AG04450 (cell line): Measurements from ENCODE around the gene CDON. TPM values are rescaled to one million over a fixed set of nuclear protein-coding genes. Genes with fewer than 3 reads are reported as not detected.
"Not testable (repeated sequence)": the region's sequence is repeated elsewhere in the genome, so short reads cannot be mapped to it uniquely, and the experiment has no call there.

Experiments
- CTCF ChIA-PET: fragments of 300-600, 350-600 bp; formaldehyde crosslinking; extraction: SDS; loops from one replicate; lab custom pipeline; 2022; ENCODE audit warnings: antibody characterized with exemption, inconsistent platforms; lab: Charles Lee
- POLR2A ChIA-PET: fragments of 350-600 bp; formaldehyde crosslinking; extraction: SDS; loops from one replicate; lab custom pipeline; 2021; ENCODE audit warnings: antibody characterized with exemption, inconsistent platforms; lab: Yijun Ruan, JAX
- DNase-seq: peaks from one replicate; pipeline ENCODE4 v3.0.0-alpha.2; 2011; ENCODE audit warnings: low read depth, low spot score
- H3K27ac ChIP-seq: one replicate; pipeline ENCODE4 v1.5.1; 2012; ENCODE audit warnings: low read depth, low read length, control low read depth
- H3K27me3 ChIP-seq: one replicate; pipeline ENCODE4 v1.6.0; 2012; ENCODE audit warnings: low read length; ENCODE audit not compliant: control insufficient read depth, insufficient read depth
- H3K4me3 ChIP-seq: 2 replicates; pipeline ENCODE4 v1.5.1; 2011; ENCODE audit warnings: mild to moderate bottlenecking, low read depth, low read length, control low read depth
- H3K9me3 ChIP-seq: 2 replicates; pipeline ENCODE4 v1.5.1; 2012; ENCODE audit warnings: low read length; ENCODE audit not compliant: control insufficient read depth, insufficient read depth
- polyA plus RNA-seq: library from polyadenylated mRNA; depleted of rRNA; stranded (reverse); fragments of >200 nt; gene quantifications from 2 replicates; pipeline ENCODE4 v1.2.3, GENCODE V29; 2011; rRNA removed
- TF ChIP-seq, protein P1 (sequence below): IDR thresholded peaks from 2 replicates; pipeline ENCODE4 v1.5.1; 2011; ENCODE audit warnings: low read depth, low read length, control low read depth, inconsistent platforms

Gene CDON
- polyA plus RNA-seq, 1 experiment = 4.0 TPM

DNA sequence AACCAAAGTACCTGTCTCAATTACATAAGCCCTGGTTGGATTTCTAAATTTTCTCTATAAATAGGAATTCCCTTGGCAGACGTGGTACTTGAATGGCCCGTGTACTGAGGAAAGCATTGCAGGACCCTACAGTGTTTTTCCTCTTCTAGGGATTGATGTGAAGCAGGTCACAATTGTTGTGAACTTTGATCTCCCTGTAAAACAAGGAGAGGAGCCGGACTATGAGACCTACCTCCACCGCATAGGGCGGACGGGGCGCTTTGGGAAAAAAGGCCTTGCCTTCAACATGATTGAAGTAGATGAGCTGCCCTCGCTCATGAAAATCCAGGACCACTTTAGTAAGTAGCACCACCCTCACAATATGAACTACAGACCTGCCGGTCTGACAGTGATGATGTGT, 141.6 kb downstream of the CDON start:
- Histone ChIP-seq H3K27me3 (peaks cover 40% of the 10 kb centered on the region), H3K4me3 (no peak overlapping the region), H3K27ac (no peak overlapping the region), H3K9me3 (no peaks in the 10 kb centered on the region)
- TF ChIP-seq, protein P1, sequence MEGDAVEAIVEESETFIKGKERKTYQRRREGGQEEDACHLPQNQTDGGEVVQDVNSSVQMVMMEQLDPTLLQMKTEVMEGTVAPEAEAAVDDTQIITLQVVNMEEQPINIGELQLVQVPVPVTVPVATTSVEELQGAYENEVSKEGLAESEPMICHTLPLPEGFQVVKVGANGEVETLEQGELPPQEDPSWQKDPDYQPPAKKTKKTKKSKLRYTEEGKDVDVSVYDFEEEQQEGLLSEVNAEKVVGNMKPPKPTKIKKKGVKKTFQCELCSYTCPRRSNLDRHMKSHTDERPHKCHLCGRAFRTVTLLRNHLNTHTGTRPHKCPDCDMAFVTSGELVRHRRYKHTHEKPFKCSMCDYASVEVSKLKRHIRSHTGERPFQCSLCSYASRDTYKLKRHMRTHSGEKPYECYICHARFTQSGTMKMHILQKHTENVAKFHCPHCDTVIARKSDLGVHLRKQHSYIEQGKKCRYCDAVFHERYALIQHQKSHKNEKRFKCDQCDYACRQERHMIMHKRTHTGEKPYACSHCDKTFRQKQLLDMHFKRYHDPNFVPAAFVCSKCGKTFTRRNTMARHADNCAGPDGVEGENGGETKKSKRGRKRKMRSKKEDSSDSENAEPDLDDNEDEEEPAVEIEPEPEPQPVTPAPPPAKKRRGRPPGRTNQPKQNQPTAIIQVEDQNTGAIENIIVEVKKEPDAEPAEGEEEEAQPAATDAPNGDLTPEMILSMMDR = no peak
- ChIA-PET CTCF (interaction anchor here (0.8 to 5.6 kb wide), 4 partner anchors 11 to 278 kb away, joined by 3 to 166 read pairs (median 8); no protein-coding TSS in a partner anchor), POLR2A (no interaction called here)
- no peak for DNase-seq

DNA sequence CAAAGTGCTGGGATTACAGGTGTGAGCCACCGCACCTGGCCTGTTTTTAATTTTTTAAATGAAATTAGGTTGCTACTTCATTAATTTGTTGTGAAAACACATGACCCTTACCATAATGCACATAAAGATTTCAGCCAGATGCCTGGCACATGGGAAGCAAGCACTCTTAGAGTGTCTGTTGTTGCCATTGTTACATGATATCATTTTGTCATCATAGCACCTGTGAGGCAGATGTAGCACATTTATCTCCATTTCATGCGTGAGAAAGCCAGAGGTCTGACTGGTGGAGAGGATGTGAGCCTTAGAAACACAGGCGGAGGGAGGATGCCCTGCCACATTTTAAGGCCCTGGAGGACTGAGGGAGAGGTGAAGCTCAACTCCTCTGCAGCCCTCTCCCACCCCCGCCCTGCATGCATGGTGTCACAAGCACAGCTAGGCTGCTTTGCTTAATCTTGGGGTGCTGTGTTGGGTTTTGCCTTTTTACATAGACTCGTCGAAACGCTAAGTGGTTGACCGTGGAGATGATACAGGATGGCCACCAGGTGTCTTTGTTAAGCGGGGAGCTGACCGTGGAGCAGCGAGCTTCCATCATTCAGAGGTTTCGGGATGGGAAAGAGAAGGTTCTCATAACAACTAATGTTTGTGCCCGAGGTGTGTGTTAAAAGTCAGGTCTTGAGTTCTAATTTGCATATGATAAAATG, 144.4 kb downstream of the CDON start:
- no peaks in the 10 kb centered on the region for H3K9me3 ChIP-seq
- no peak for DNase-seq
- peaks cover 33% of the 10 kb centered on the region for H3K27me3 ChIP-seq
- no peak overlapping the region for H3K27ac ChIP-seq
- TF ChIP-seq, protein P1 = no peak
- no peak overlapping the region for H3K4me3 ChIP-seq
- ChIA-PET CTCF (interaction anchor here (0.5 to 2.8 kb wide), 3 partner anchors 275 to 1611 kb away, joined by 3 to 14 read pairs (median 4); no protein-coding TSS in a partner anchor), POLR2A (no interaction called here)

DNA sequence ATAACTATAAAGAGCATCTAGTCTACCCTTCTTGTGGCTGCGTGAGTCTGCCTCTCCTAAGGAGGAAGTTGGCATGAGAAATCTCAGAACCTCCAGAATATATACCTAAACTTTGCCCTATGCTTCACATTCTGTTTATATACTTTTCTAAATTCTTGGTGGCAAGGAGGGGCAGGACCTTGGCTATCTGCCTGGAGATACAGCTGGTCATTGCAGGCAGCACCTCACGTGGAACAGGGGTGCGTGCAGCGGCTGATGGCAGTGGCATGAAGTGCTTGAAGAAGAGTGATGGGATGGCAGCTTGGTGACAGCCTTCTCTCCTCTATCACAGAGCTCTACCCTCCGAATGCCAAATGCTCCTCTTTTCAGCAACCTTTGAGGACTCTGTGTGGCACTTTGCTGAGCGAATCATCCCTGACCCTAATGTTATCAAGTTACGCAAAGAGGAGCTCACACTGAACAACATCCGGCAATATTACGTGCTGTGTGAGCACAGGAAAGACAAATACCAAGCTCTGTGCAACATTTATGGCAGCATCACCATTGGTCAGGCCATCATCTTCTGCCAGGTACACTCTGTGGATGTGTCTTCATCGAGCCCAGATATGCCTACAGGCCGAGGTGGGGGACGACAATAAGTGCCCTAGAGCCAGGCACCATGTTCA, 145.9 kb downstream of the CDON start:
- TF ChIP-seq, protein P1 = no peak
- H3K27me3 ChIP-seq = peaks cover 35% of the 10 kb centered on the region
- no peak for DNase-seq
- CTCF ChIA-PET = interaction anchor here (2.8 kb wide), 1 partner anchor 277 kb away, joined by 14 read pairs; no protein-coding TSS in a partner anchor
- no peak overlapping the region for H3K27ac ChIP-seq
- POLR2A ChIA-PET = interaction anchor here (0.8 kb wide), 1 partner anchor 288 kb away, joined by 3 read pairs; no protein-coding TSS in a partner anchor
- no peaks in the 10 kb centered on the region for H3K9me3 ChIP-seq
- H3K4me3 ChIP-seq = no peak overlapping the region

DNA sequence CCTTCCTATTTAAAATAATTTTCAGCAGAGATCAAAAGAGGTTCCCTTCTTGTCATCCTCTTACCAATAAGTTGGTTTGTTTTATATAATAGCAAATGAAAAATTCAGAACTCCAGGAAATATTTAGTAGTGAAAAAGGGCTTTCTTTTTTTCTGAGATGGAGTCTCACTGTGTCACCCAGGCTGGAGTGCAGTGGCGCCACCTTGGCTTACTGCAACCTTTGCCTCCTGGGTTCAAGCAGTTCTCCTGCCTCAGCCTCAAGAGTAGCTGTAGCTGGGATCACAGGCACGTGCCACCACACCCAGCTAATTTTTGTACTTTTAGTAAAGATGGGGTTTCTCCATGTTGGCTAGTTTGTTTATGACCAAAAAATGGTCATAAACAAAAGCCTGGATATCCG, 148.1 kb downstream of the CDON start:
- peaks cover 26% of the 10 kb centered on the region for H3K27me3 ChIP-seq
- H3K27ac ChIP-seq, DNase-seq, H3K9me3 ChIP-seq, POLR2A ChIA-PET, H3K4me3 ChIP-seq: not testable (repeated sequence)
- CTCF ChIA-PET = interaction anchor here (0.6 to 1.9 kb wide), 2 partner anchors 11 to 279 kb away, joined by 3 to 7 read pairs; partner anchors contain the start of gene PUS3

DNA sequence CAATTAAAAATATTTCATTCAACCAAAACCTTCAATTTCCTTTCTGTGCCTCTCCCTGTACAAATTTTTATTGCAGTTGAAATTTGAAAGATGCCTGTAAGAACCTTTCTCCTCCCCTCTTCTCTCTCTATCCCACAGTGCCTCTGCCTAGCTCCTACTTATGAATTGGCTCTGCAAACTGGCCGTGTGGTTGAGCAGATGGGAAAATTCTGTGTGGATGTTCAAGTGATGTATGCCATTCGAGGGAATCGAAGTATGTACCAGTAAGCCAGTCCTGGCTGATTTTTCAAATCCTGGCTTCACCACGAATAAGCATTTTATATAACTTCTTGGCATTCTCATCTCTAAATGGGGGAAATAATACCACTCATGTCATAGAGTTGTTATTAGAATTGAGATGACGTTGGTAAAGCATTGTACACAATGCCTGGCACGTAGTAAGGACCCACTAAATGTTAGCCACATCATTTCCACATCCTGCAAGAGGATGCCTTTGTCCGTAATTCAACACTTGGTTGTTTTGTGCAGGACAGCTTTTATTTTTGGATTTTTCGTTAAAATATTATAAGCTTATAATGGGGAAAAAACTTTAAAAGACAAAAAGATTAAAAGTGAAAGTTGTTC, 152.3 kb downstream of the CDON start:
- Histone ChIP-seq H3K9me3 (no peaks in the 10 kb centered on the region), H3K27ac (no peak overlapping the region), H3K4me3 (no peak overlapping the region), H3K27me3 (peaks cover 13% of the 10 kb centered on the region)
- no peak for DNase-seq
- TF ChIP-seq, protein P1 = no peak
- CTCF ChIA-PET = interaction anchor here (1.0 to 2.1 kb wide), 2 partner anchors 12 to 283 kb away, joined by 3 to 13 read pairs; no protein-coding TSS in a partner anchor
- POLR2A ChIA-PET = no interaction called here

Other genes starting within 250 kb of the CDON start
- not detected in 2 replicates for gene PATE4, start 229.6 kb downstream of the CDON start, polyA plus RNA-seq
- 5.0 and 7.0 TPM in 2 replicates for gene HYLS1, start 175.2 kb downstream of the CDON start, polyA plus RNA-seq
- gene PUS3, start 159.7 kb downstream of the CDON start, polyA plus RNA-seq = 9.5 and 13.2 TPM in 2 replicates
- gene DDX25, start 158.4 kb downstream of the CDON start, polyA plus RNA-seq = not detected in 2 replicates
- gene VSIG10L2, start 116.8 kb downstream of the CDON start, polyA plus RNA-seq = not detected in 2 replicates
- gene RPUSD4, start 148.8 kb upstream of the CDON start, polyA plus RNA-seq = 22.0 and 24.9 TPM in 2 replicates
- 29.5 and 36.7 TPM in 2 replicates for gene FAM118B, start 148.9 kb upstream of the CDON start, polyA plus RNA-seq
- gene SRPRA, start 206.0 kb upstream of the CDON start, polyA plus RNA-seq = 124 and 132 TPM in 2 replicates
- gene FOXRED1, start 206.3 kb upstream of the CDON start, polyA plus RNA-seq = 10.2 and 12.0 TPM in 2 replicates
- gene TIRAP, start 220.2 kb upstream of the CDON start, polyA plus RNA-seq = 4.9 and 8.0 TPM in 2 replicates
- 20.4 and 24.3 TPM in 2 replicates for gene DCPS, start 241.2 kb upstream of the CDON start, polyA plus RNA-seq